GM19240 (cell line): ENCODE data around the gene NSMCE4A.
"Not testable (repeated sequence)": the region's sequence is repeated elsewhere in the genome, so short reads cannot be mapped to it uniquely, and the experiment has no call there.

ENCODE experiments used
- DNase-seq: peaks from one replicate; pipeline ENCODE4 v3.0.0; 2011; ENCODE audit warnings: low spot score; ENCODE audit not compliant: insufficient read length

NSMCE4A gene

DNA sequence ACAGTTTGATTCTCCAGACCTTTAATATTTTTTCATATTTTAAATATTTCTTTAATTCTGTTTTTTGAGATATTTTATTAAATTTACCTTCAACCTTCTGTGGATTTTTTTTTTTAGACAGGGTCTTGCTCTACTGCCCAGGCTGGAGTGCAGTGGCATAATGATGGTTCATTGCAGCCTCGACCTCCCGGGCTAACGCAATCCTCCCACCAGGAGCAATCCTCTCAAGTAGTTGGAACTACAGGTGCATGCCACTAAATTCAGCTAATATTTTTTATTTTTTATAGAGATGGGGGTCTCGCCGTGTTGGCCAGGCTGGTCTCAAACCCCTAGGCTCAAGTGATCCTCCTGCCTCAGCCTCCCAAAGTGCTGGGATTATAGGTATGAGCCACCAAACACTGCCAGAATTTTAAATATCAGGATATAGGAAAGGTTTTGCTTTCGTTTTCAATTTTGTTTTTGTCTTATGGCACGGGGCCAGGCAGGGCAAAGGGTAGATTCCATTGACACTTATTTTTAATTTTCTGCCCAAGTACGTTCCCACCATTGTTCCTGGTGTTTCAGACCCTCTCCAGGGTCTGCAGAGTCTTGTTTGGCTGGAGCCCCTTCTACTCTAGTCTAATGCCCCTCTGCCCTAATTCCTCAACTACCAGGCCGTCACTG is 15.1 kb upstream of the NSMCE4A start:
- DNase-seq, result no peak

DNA sequence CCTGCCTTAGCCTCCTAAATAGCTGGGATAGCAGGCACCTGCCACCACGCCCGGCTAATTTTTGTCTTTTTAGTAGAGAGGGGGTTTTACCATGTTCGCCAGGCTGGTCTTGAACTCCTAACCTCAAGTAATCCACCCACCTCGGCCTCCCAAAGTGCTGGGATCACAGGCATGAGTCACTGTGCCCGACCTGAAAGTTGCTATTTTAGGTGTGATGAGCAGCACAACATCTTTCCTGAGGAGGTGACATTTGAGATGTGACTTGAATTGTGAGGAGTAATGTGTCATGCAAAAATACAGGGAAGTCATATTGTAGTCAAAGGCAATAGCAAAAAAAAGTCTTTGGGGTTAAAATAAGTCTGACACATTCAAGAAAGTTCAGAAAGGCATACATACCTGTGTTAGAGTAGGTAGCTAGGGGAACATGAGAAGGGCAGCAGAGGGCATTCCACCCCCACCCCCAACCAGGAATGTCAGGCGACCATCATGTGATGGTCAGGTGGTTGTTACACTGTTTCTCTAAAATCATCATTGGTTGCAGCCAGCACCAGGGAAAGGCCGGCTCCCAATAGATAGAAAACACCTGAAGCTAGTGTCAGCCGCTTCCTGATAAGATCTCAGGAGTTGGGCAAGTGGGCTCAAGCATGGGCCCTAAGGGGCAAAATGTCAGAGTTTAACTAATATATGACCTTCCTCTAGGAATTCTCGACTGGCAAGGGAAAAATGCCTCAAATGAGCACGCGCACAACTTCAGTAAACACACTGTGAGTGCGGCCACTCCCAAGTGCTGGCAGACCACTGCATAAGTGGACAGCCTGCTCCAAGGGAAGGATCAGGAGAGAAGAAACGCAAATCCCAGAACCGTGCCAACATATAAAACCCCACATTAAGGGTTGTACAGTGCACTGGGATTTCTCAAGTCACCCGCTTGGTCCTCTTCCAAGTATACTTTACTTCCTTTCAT is 13.6 kb upstream of the NSMCE4A start, which contains the start of gene TACC2:
TSS of gene TACC2 (plus strand) at position 803 of the 964 bp plus-strand sequence. CDS start 32,819 bp downstream, outside the sequence.
- no peak for DNase-seq

DNA sequence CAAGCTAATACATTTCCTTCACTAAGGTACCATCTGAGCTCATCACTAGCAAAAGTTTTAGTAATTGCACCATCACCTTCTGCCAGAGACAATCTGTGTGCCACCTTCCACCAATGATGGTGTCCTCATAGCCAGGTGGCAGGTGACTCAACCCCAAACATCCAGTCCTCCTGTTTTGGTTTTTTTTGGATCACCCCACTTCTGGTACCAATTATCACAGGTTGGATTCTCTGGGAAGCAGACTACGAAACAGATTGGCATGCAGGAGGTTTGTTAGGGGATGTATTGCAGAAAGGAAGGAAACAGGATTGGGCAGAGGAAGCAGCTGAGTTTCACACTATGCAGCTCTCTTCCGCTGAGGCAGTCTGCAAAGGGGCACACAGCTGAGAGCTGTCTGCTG is 9.4 kb upstream of the NSMCE4A start:
- DNase-seq, result no peak

DNA sequence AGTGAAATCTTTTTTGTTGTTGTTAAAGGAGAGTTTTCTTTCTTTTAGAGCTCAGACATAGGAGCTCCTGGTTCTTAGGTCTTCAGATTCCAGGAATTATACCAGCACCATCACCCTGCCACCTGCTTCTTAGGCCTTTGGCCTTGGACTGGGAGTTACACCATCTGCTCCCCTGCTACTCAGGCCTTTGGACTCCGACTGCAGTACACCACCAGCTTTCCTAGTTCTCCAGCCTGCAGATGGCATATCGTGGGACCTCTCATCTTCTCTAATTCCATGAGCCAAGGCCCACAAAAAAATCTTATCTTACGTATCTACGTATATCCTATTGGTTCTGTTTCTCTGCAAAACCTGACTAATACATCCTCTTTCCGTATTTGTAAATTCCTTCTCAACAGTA is 8.8 kb upstream of the NSMCE4A start:
- no peak for DNase-seq

DNA sequence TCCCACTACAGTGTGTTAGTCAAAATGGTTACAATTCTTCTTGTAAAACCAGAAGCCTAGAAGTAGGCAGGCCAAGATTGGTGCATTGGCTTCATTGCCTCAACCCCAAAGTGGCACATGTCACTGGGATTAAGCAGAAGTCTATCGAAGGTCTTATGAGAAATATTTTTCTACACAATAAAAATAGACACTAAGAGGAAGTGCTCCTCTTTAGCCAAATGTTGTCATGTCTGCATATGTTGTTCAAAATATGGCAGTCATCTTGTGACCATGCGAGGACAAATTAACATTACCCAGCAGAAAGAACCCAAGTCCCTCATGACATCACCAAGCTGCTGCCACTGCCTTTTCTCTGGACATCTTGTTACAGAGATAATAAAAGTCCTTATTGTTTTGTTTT is 6.3 kb upstream of the NSMCE4A start:
- DNase-seq, result no peak

DNA sequence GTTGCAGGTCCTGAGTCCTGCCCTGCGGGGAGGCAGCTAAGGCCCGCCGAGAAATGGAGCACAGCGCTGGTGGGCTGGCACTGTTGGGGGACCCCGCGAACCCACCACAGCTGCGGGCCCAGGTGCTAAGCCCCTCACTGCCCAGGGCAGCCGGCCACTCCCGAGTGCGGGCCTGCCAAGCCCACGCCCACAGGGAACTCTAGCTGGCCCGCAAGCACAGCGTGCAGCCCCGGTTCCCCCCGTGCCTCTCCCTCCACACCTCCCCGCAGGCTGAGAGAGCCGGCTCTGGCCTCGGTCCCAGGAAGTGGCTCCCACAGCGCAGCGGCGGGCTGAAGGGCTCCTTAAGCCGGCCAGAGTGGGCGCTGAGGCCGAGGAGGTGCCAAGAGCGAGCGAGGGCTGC is 3.5 kb upstream of the NSMCE4A start:
- DNase-seq, result no peak

DNA sequence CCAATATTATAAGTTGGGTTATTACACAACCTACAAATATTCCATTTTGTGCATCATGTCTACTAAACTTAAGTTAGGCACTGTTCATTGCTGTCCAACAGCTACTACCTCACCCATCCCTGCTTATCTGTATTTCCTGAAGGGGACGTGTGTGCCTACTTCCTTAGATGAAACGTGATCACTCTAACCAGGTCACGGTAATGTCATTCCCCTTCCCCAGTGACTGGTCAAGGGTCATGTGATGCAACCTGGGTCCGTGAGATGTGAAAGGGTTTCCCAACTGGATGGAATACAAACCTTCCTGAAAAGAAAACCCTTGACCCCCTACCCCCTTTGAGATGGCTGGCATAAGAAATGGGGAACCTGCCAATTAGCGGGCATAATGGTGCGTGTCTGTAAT is 1.6 kb upstream of the NSMCE4A start:
- DNase-seq, result no peak

DNA sequence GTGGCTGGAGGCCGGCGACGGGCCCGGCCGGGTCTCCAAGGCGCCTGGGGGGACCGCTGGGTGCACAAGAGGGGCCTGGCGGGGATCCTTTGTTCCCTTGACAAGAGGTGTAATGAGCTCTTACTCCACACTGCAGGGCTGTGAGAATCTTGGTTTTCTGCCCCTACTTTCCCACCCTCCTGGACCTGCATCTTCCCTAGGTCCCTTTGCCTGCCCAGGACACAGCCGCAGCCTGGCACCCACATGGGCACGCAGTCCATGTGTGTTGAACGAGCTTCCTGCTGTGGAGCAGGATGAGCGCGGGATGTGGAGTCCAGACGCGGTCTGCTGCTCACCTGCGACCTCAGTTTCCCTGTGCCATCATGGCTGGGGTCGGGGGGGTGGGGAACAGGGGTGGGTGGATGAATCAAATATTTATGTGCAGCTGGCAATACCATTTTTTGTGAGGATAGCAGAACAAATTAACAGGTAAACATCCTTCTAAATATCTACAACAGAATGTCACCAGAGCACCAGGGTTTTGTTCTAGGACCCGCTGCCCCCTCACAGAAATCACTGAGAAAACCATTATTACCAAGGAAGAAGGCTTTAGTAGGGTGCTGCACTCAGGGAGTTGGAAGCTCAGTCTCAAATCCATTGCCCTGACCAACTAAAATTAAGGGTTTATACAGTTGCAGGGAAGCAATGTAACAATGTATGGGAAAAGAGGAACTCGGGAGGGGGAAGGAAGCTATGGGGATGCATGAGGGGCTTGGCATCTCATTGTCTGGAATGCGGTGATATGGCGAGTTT is 474 bp upstream of the NSMCE4A start:
- no peak for DNase-seq

DNA sequence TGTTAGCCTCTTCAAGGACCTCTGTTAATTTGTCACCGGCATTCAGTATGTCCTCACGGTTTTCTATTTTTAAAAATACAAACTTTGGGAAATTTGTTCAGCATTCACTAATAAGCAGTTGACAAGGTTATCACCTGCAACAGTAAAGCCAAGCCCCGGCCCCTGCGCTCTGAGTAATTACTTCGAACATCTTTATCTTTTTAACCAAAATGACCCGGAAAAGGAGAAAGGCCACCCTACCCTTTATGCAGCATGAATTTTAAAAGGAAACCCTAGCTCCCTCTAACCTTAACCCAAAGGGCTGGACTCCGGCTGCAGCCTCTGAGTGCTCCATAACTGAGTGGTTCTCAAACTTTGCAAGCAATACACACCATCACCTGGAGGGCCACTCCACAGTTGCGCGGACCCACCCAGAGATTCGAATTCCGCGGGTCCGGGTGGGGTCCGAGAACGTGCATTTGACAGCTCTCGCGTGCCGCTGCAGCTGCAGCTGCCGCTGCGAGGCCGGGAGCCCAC is 940 bp downstream of the NSMCE4A start:
- DNase-seq, result no peak

DNA sequence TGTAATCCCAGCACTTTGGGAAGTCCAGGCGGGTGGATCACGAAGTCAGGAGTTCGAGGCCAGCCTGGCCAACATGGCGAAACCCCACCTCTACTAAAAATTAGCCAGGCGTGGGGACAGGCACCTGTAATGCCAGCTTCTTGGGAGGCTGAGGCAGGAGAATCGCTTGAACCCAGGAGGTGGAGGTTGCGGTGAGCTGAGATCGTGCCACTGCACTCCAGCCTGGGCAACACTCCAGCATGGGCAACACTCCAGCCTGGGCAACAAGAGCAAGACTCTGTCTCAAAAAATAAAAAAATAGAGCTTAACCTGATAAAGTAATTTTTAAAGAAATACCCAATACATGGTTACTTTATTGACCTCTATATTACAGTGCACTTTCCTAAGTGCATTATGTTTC is 5.9 kb downstream of the NSMCE4A start:
- DNase-seq, result not testable (repeated sequence)

DNA sequence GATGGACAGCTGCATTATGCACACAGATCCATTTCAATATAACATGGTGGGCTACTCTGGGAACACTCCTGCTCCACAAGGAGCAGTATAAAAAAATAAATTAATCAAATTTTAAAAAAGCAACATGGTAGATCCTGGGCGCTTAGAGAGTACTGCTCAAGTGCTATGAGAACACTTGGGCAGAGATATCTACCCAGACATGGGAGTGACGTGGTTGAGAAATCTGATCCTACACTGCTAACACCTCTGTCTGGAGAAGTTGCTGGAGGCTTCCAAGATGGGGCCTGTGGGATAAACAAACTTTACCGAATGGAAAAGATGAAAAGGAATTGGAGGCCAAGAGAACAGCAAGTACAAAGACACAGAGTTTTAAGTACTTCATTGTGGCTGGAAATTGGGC is 9.0 kb downstream of the NSMCE4A start:
- DNase-seq, result no peak

DNA sequence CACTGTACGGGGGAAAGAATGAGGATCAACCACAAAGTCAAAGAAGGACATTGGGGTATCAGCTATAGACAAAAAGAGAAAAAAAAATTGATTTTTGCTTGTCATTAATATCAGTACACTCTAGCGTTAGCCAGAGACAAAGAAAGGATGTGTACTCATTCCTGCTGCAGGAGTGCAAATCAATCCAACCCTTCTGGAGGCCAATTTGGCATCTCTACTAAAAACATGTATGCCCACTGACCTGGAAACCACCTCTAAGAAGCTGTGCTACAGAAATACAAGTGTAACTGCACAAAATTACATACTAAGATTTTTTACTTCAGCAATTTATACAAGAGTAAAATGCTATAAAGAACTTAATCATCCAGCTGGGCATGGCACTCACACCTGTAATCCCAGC is 13.6 kb downstream of the NSMCE4A start:
- no peak for DNase-seq

DNA sequence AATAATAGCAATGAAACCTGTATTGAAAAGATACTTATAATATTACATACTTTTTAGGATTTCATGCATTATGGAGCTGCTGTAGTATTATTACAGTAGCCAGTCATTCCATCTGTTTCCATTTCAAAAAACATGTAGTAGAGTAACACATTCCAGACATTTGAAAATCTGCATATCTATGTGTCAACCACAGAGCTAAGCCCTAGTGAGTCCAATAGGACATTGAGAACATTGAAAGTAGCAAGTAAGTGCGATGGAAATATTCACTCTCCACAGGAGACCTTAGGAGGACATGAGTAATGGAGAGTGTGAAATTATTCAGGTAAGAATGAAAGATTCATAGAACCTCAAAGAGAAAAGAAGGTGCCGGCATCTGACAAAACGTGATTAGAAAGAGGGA is 15.3 kb downstream of the NSMCE4A start:
- no peak for DNase-seq

DNA sequence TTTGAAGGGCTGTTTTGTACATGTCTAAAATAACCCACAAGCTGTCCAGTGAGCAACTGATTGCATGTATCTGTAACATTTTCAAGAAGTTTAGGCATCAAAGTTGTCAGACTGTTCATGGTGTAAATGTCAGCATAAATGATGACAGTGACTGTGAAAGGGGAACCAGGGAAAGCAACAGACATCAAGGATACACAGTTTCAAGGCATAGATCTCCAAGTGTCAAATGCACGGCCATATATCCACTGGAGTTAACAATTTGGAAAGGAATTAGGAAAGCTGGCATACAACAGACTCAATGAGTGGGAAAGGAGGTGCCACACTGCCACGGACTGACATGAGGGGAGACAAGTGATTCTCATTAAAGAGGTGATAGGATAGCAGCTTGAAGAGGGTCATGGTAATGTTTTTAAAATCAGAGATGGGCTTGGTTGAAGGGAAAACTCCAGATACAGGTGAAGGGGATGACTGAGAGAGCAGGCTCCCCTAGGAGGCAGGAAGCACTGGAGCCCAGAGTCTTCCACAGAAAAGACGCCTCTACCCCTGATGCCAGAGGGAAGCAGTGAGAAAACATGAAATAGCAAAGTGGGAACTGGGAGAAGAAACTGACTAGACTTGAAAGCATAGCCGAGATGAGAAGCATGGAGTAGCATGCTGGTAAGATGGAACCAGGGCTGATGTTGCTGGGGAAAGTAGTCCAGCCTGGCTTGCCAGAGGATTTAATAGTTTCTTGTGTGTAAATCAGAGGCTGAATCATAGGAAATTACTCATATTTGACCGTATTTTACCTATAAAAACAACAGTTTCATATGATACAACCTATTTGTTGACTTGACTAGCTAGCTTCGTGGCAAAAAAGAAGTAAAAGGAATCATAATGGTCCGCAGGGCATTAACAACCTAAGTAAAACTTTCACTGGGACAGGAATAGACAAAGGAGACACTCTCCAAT is 18.6 kb downstream of the NSMCE4A start:
- no peak for DNase-seq

DNA sequence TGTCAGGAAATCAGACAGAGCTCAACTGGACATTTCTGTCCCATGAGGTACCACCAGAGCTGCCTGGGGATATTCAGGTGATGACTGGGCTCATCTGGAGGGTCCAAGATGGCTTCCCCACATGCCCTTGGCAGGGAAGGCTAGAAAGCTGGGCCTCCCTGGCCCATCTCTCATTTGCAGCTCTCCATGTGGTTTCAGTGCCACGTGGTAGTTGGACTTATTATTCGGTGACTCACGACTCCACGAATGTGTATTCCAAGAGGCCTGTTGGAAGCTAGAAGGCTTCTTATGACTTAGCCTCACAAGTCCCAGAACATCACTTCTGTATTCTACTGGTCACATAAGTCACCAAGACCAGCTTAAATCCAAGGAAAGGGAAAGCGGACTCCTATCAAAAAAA is 22.8 kb downstream of the NSMCE4A start:
- DNase-seq, result no peak

DNA sequence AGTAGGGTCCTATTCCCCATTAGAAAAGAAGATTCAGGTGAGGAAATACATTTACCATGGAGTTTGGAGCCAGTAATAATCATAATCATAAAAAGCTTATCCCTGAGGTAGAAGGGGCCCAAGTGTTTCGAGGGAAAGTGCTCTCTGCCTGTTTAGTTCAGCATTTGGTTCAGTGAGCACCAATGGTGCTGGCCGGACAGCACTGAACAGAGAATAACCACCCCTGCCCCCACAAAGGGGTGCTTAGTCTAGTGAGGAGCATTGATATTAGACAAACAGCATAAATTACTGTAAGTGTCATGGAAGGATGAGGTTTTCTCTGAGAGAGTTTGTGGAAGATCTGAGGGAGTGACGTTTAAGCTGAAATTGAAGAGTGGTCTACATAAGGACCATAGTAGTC is 25.6 kb downstream of the NSMCE4A start:
- no peak for DNase-seq

DNA sequence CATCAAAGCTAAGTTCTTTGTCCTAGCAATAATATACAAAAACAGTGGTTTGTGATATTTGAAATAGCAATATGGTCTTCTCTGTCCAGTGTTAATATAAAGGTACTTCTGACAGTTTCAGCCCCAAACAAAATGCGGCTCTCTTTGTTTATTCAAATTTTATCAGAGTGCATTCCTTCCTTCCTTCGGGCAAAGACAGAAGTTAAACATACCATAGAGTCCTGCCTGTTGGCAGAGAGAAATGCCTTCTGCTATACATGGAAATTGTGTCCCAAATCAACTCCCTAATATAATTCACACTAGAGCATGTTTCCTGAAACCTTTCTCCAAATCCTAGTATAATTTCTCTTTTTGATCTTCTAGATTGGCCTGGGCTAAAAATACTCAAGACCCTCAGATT is 26.0 kb downstream of the NSMCE4A start:
- DNase-seq, result no peak

DNA sequence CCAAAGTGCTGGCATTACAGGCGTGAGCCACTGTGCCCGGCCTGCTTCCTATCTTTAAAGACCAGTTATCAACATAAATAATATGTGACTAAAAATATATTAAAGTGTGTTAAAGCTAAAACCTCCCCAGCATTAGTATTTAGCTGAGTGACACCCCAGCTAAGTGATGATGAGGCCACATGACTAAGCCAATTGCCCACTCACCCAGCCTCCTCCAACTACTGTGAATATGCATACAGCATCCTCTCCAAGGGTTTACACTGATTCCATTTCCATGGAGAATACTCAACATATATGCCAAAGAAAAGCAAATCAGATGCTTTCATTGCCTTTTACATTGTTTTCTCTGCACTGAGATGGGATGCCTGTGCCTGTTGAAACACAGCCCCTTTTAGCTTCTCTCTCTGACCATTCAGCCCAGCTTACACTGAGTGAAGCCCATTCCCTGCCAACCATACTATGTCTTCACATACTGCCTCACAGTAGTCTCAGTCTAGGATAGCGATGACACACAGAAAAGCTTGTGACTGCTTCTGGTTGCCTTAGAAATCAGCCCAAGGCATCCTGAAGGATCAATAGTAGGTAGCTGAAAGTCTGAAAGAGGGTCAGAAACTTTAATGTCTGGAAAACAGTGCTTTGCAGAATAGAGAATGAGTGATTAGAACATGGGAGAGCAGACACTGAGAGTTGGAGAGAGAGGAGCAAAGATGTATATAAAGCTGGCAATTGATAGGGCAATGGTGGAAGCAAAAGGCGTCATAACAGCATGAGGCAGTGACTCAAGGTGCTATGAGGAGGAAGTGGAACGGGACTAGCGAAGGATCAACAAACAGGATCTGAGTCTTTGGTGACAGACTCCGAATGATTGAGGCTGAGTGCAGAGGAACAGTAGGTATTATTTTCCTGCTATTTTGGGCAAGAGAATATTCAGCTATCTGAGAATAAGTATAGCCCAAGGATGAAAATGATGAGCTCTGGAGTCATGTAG is 27.4 kb downstream of the NSMCE4A start:
- no peak for DNase-seq

DNA sequence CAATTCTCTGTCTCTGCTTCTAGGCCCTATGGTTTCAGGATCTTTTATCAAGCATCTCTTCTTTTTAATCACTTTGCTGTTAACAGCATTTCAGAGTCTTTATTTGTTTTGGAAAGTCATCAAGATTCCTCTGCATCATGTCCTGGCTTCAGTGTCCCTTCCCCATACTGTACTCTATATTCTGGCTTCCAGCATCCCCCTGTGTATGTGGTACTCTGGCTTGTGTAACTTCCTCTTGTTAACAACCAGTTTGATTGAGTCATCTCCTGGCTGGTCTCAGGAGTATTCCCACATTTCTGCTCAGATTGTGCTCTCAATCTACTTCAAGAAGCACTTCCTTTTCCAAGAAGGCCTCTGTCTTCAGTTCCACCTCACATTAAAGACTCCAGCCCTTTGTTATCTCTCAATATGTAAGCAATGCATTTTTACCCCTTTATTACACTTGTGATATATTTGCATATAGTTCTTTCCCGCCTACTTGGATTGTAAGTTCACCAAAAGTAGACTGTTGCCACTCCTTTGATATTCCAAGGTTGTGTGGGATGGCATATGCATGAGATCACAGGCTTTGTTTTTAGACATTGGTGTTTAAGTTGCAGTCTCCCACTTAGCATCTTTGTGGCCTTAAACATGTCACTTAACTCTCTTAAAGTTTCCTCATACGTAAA is 32.1 kb downstream of the NSMCE4A start:
- DNase-seq, result no peak
